Adrenal gland (tissue), 12 donors: ENCODE results near the gene MAGI2. TPM values are rescaled to one million over a fixed set of nuclear protein-coding genes. Genes with fewer than 3 reads are reported as not detected.

Experiments
- DNase-seq, 7 donors: peaks; one replicate each; pipeline ENCODE4 v3.0.0-alpha.2; 2019 to 2020
- H3K27ac ChIP-seq, 5 donors: fragments of 200-600 bp; sonication (generic) in 4 of 5; 1 replicate in 3 of 5; 2 replicates in 2 of 5; pipeline versions ENCODE4 v1.5.1 to v1.8.0; 2016 to 2020; ENCODE audit warnings: mild to moderate bottlenecking in 1 of 5
- H3K27me3 ChIP-seq: fragments of 200-600 bp; 2 replicates; pipeline ENCODE4 v1.8.0; 2021
- H3K36me3 ChIP-seq, 2 donors: fragments of 200-600 bp; replicated peaks in 1 of 2; 1 replicate in 1 of 2; 2 replicates in 1 of 2; pipeline versions ENCODE4 v1.5.1 to v1.8.0; 2018 to 2022
- H3K4me1 ChIP-seq, 2 donors: fragments of 200-600 bp; replicated peaks in 1 of 2; 1 replicate in 1 of 2; 2 replicates in 1 of 2; pipeline versions ENCODE4 v1.5.1 to v1.8.0; 2018 to 2021
- H3K4me3 ChIP-seq, 4 donors: fragments of 200-600 bp; sonication (generic) in 3 of 4; one replicate each; pipeline ENCODE4 v1.5.1; 2016 to 2018
- H3K9me3 ChIP-seq, 3 donors: fragments of 200-600 bp; sonication (generic) in 1 of 3; replicated peaks in 1 of 3; 1 replicate in 2 of 3; 2 replicates in 1 of 3; pipeline versions ENCODE4 v1.5.1 to v1.8.0; 2016 to 2021
- POLR2A ChIP-seq, 2 donors: fragments of 450-650 bp; IDR thresholded peaks; one replicate each; pipeline ENCODE4 v1.6.1; 2017; ENCODE audit warnings: antibody characterized with exemption in 2 of 2, mild to moderate bottlenecking in 2 of 2, moderate library complexity in 1 of 2
- WGBS, 4 donors: extraction: QIAGEN DNeasy Blood & Tissue Kit in 2 of 4; methylation state at CpG; one replicate each; pipeline versions ENCODE4 v1.1.5 to v1.1.7; 2013 to 2017; 5-methylcytosine and 5-hydroxymethylcytosine counted together
- intact Hi-C, 2 donors: fragments of 100-400 bp; cut with DNase I; formaldehyde crosslinking; loops; one replicate each; pipeline versions ENCODE4 v1.14.1 to v1.15.0; 2022 to 2023
- polyA plus RNA-seq, 3 donors: library from polyadenylated mRNA; stranded (reverse); fragments of 200-250 nt in 2 of 3; fragments of 350-450 nt in 1 of 3; fragmentation: Illumina TruSeq in 1 of 3; extraction: RNeasy Lipid Tissue Mini Kit (QIAGEN cat#74804) in 1 of 3; gene quantifications; one replicate each; pipeline ENCODE4 v1.2.3, GENCODE V29; 2013 to 2014
- total RNA-seq, 9 donors: library from RNA; depleted of rRNA in 4 of 9; stranded (reverse); fragments of >200 nt in 4 of 9; fragments of 120-200 nt in 1 of 9; fragmentation: NEBNext Ultra II Directional in 1 of 9; extraction: Animal tissue kit (Norgen Biotek cat#: 25700) in 1 of 9; gene quantifications; one replicate each; pipeline versions ENCODE4 v1.1.0 to v1.2.4, GENCODE V29; 2013 to 2023
- TF ChIP-seq, protein P1 (sequence below), 6 experiments: fragments of 450-650 bp in 4 of 6; fragments of 200-600 bp in 2 of 6; sonication (generic) in 1 of 6; IDR thresholded peaks; 1 replicate in 5 of 6; 2 replicates in 1 of 6; pipeline versions ENCODE4 v1.5.1 to v1.8.0; 2016 to 2021; ENCODE audit warnings: antibody characterized with exemption in 6 of 6, mild to moderate bottlenecking in 2 of 6, moderate library complexity in 1 of 6
- donor health status: healthy with polysubstance abuse.
- donor health status: Bipolar disorder and iron deficiency.
- donor health status: DM: yes; HTN: yes; CAD: no.
- donor health status: DM: no; HTN: no; CAD: no.
- donor health status: DM: no; HTN: no; CAD: no.
- donor health status: DM: yes; HTN: yes; CAD: no.

The MAGI2 gene
- total and polyA plus RNA-seq, 12 donors = 3.2 to 37.1 (median 17.1) TPM

DNA sequence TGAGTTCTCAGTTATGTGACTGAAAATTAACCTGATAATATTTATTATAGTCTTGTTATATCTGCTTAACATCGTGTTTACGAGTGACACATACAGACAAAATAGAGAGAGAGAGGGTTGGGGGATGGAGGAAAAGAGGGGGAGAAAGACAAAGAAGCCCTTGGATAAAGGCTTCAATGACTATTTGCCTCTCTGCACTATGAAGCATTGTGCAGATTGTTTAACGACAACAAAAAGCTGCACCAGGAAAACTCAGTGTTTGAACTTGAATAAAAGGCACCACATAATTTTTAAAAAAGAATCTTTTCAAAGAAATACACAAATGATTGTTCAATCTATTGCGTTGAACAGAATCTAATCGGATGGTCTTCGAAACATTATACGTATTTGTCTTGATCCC is 27.8 kb downstream of the MAGI2 start:
- DNase-seq = no peak
- Histone ChIP-seq H3K27ac (no peak overlapping the region), H3K4me1 (no peaks in the 10 kb centered on the region), H3K9me3 (no peaks in the 10 kb centered on the region), H3K4me3 (no peak overlapping the region), H3K36me3 (no peaks in the 10 kb centered on the region), H3K27me3 (no peaks in the 10 kb centered on the region)
- 78 to 91% (median 83%) methylated on average over 7 of the region's 7 CpGs for WGBS, 4 donors
- intact Hi-C loops = no loop called here
- no peak for TF ChIP-seq POLR2A (IDR thresholded peaks at IDR 0.05)
- TF ChIP-seq, protein P1, sequence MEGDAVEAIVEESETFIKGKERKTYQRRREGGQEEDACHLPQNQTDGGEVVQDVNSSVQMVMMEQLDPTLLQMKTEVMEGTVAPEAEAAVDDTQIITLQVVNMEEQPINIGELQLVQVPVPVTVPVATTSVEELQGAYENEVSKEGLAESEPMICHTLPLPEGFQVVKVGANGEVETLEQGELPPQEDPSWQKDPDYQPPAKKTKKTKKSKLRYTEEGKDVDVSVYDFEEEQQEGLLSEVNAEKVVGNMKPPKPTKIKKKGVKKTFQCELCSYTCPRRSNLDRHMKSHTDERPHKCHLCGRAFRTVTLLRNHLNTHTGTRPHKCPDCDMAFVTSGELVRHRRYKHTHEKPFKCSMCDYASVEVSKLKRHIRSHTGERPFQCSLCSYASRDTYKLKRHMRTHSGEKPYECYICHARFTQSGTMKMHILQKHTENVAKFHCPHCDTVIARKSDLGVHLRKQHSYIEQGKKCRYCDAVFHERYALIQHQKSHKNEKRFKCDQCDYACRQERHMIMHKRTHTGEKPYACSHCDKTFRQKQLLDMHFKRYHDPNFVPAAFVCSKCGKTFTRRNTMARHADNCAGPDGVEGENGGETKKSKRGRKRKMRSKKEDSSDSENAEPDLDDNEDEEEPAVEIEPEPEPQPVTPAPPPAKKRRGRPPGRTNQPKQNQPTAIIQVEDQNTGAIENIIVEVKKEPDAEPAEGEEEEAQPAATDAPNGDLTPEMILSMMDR (IDR thresholded peaks at IDR 0.05) = no peak

GRCh38 chr7:79421751-79422150 is 31.7 kb downstream of the MAGI2 start:
- Histone ChIP-seq H3K9me3 (no peaks in the 10 kb centered on the region), H3K36me3 (no peaks in the 10 kb centered on the region), H3K4me1 (peaks cover 0 to 5% of the 10 kb centered on the region in 2 donors), H3K27ac (no peak overlapping the region), H3K27me3 (no peaks in the 10 kb centered on the region), H3K4me3 (no peak overlapping the region)
- TF ChIP-seq, protein P1 (IDR thresholded peaks at IDR 0.05) = no peak
- TF ChIP-seq POLR2A (IDR thresholded peaks at IDR 0.05) = no peak
- DNase-seq = no peak
- intact Hi-C loops = no loop called here
- WGBS, 4 donors = 94 to 98% (median 96%) methylated on average over 3 of the region's 3 CpGs

DNA sequence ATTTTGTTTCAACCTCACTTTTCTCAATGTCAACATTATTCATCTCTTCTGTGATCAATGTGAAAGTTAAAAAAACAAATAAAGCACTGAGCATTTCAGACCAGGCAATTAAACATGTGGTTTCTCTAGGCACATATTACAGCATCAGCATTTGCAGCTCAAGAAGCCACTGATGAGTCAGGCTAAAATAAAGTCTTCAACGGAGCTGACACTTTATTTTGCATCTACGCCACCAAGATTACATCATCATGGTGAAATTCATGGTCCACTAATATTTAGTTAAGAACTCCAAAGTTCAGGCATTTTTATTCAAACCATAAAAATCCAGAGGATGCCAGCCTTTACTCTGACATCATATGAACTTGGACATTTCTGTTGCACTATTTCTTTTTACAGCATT is 33.0 kb downstream of the MAGI2 start:
- peak in 3 of 7 donors; percentile 19 to 46 (median 30) for DNase-seq
- Histone ChIP-seq H3K36me3 (no peaks in the 10 kb centered on the region), H3K4me3 (no peak overlapping the region), H3K27ac (no peak overlapping the region), H3K4me1 (peaks cover 0 to 5% of the 10 kb centered on the region in 2 donors), H3K9me3 (no peaks in the 10 kb centered on the region), H3K27me3 (no peaks in the 10 kb centered on the region)
- intact Hi-C loops = no loop called here
- WGBS, 4 donors = 16 to 29% (median 25%) methylated on average over 2 of the region's 2 CpGs
- no peak for TF ChIP-seq POLR2A (IDR thresholded peaks at IDR 0.05)
- TF ChIP-seq, protein P1 (IDR thresholded peaks at IDR 0.05) = no peak

DNA sequence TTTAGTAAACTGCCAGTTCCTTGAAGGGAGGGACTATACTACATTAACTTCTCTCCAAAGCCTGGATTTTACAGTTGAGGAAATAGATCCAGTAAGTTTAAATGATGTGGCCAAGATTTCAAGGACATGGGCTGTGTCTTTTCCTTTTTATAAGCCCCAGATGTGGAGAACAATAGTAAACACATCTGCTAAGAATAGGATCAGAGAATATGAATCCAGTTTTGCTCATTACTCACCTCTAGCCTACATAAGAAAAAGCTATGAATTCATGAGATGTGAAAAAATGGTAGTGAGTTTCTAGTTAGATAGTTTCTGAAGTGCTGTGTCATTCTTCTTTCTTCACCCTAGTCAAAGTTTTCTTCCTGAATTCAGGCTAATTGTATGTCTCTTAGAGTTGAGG is 38.6 kb downstream of the MAGI2 start:
- Histone ChIP-seq H3K36me3 (no peaks in the 10 kb centered on the region), H3K27ac (no peak overlapping the region), H3K27me3 (no peaks in the 10 kb centered on the region), H3K4me3 (no peak overlapping the region), H3K9me3 (no peaks in the 10 kb centered on the region), H3K4me1 (no peaks in the 10 kb centered on the region)
- TF ChIP-seq, protein P1 (IDR thresholded peaks at IDR 0.05) = no peak
- TF ChIP-seq POLR2A (IDR thresholded peaks at IDR 0.05) = no peak
- intact Hi-C loops = no loop called here
- DNase-seq = no peak
